DND-41 (cell line): ENCODE measurements around the gene CLDN20.

ENCODE experiments used
- CTCF ChIP-seq: IDR thresholded peaks from 2 replicates; pipeline ENCODE4 v1.5.1; 2012; ENCODE audit warnings: borderline replicate concordance, low read length, moderate library complexity, mild to moderate bottlenecking; ENCODE audit not compliant: poor library complexity, severe bottlenecking; ENCODE audit errors: extremely low read depth
- EZH2 ChIP-seq: IDR thresholded peaks from 3 replicates; pipeline ENCODE4 v1.6.1; 2012; ENCODE audit warnings: borderline replicate concordance, low read depth, mild to moderate bottlenecking, moderate library complexity, low read length, inconsistent platforms; ENCODE audit not compliant: severe bottlenecking

- TF ChIP-seq CTCF = no peak
- no peak for TF ChIP-seq EZH2
Observed at GRCh38 chr6:155260686-155261085, 3.1 kb upstream of the CLDN20 start.
